ENCODE data around the gene FOXF1.

GRCh38 chr16:86512301-86512859, 2.1 kb downstream of the FOXF1 start:
- no peak for TF ChIP-seq REST (IDR thresholded peaks at IDR 0.05; ENCODE audit: insufficient read depth in 1 of 2, low read depth in 2 of 2, low read length in 1 of 2)
- TF ChIP-seq CTCF (IDR thresholded peaks at IDR 0.05): no peak
- no peak for TF ChIP-seq POLR2AphosphoS5 (IDR thresholded peaks at IDR 0.05; ENCODE audit: low read depth, low read length)

Measured in Panc1 (cell line).